SH-SY5Y (cell line): Measurements from ENCODE around the gene STH.

Source experiments
- GATA2 ChIP-seq: IDR thresholded peaks from 2 replicates; pipeline ENCODE4 v1.6.1; 2011; ENCODE audit warnings: mild to moderate bottlenecking, low read depth, low read length
- GATA3 ChIP-seq: IDR thresholded peaks from 2 replicates; pipeline ENCODE4 v1.6.1; 2011; ENCODE audit warnings: low read depth, mild to moderate bottlenecking, low read length, moderate library complexity

Gene STH

DNA sequence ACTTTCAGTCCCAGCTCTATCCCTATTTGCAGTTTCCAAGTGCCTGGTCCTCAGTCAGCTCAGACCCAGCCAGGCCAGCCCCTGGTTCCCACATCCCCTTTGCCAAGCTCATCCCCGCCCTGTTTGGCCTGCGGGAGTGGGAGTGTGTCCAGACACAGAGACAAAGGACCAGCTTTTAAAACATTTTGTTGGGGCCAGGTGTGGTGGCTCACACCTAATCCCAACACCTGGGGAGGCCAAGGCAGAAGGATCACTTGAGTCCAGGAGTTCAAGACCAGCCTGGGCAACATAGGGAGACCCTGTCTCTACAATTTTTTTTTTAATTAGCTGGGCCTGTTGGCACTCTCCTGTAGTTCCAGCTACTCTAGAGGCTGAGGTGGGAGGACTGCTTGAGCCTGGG is 1.7 kb downstream of the STH start:
- TF ChIP-seq GATA2: no peak
- TF ChIP-seq GATA3: no peak

DNA sequence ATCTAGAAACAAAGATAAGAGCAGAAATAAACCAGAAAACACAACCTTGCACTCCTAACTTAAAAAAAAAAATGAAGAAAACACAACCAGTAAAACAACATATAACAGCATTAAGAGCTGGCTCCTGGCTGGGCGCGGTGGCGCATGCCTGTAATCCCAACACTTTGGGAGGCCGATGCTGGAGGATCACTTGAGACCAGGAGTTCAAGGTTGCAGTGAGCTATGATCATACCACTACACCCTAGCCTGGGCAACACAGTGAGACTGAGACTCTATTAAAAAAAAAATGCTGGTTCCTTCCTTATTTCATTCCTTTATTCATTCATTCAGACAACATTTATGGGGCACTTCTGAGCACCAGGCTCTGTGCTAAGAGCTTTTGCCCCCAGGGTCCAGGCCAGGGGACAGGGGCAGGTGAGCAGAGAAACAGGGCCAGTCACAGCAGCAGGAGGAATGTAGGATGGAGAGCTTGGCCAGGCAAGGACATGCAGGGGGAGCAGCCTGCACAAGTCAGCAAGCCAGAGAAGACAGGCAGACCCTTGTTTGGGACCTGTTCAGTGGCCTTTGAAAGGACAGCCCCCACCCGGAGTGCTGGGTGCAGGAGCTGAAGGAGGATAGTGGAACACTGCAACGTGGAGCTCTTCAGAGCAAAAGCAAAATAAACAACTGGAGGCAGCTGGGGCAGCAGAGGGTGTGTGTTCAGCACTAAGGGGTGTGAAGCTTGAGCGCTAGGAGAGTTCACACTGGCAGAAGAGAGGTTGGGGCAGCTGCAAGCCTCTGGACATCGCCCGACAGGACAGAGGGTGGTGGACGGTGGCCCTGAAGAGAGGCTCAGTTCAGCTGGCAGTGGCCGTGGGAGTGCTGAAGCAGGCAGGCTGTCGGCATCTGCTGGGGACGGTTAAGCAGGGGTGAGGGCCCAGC is 2.6 kb downstream of the STH start:
- TF ChIP-seq GATA2 (no peak), GATA3 (no peak)

DNA sequence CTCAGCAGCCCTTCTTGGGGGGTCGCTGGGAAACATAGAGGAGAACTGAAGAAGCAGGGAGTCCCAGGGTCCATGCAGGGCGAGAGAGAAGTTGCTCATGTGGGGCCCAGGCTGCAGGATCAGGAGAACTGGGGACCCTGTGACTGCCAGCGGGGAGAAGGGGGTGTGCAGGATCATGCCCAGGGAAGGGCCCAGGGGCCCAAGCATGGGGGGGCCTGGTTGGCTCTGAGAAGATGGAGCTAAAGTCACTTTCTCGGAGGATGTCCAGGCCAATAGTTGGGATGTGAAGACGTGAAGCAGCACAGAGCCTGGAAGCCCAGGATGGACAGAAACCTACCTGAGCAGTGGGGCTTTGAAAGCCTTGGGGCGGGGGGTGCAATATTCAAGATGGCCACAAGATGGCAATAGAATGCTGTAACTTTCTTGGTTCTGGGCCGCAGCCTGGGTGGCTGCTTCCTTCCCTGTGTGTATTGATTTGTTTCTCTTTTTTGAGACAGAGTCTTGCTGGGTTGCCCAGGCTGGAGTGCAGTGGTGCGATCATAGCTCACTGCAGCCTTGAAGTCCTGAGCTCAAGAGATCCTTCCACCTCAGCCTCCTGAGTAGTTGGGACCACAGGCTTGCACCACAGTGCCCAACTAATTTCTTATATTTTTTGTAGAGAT is 3.4 kb downstream of the STH start:
- TF ChIP-seq GATA3: no peak
- no peak for TF ChIP-seq GATA2

DNA sequence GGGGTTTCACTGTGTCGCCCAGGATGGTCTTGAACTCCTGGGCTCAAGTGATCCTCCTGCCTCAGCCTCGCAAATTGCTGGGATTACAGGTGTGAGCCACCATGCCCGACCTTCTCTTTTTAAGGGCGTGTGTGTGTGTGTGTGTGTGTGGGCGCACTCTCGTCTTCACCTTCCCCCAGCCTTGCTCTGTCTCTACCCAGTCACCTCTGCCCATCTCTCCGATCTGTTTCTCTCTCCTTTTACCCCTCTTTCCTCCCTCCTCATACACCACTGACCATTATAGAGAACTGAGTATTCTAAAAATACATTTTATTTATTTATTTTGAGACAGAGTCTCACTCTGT is 3.9 kb downstream of the STH start:
- TF ChIP-seq GATA2 (no peak), GATA3 (no peak)

DNA sequence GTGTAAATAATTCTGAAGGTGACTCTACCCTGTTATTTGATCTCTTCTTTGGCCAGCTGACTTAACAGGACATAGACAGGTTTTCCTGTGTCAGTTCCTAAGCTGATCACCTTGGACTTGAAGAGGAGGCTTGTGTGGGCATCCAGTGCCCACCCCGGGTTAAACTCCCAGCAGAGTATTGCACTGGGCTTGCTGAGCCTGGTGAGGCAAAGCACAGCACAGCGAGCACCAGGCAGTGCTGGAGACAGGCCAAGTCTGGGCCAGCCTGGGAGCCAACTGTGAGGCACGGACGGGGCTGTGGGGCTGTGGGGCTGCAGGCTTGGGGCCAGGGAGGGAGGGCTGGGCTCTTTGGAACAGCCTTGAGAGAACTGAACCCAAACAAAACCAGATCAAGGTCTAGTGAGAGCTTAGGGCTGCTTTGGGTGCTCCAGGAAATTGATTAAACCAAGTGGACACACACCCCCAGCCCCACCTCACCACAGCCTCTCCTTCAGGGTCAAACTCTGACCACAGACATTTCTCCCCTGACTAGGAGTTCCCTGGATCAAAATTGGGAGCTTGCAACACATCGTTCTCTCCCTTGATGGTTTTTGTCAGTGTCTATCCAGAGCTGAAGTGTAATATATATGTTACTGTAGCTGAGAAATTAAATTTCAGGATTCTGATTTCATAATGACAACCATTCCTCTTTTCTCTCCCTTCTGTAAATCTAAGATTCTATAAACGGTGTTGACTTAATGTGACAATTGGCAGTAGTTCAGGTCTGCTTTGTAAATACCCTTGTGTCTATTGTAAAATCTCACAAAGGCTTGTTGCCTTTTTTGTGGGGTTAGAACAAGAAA is 5.1 kb downstream of the STH start:
- TF ChIP-seq GATA2: no peak
- TF ChIP-seq GATA3: no peak

DNA sequence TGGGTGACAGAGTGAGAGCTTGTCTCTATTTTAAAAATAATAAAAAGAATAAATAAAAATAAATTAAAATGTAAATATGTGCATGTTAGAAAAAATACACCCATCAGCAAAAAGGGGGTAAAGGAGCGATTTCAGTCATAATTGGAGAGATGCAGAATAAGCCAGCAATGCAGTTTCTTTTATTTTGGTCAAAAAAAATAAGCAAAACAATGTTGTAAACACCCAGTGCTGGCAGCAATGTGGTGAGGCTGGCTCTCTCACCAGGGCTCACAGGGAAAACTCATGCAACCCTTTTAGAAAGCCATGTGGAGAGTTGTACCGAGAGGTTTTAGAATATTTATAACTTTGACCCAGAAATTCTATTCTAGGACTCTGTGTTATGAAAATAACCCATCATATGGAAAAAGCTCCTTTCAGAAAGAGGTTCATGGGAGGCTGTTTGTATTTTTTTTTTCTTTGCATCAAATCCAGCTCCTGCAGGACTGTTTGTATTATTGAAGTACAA is 8.5 kb downstream of the STH start:
- TF ChIP-seq GATA3 (no peak), GATA2 (no peak)

DNA sequence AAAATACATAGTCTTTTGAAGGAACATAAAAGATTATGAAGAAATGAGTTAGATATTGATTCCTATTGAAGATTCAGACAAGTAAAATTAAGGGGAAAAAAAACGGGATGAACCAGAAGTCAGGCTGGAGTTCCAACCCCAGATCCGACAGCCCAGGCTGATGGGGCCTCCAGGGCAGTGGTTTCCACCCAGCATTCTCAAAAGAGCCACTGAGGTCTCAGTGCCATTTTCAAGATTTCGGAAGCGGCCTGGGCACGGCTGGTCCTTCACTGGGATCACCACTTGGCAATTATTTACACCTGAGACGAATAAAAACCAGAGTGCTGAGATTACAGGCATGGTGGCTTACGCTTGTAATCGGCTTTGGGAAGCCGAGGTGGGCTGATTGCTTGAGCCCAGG is 9.5 kb downstream of the STH start:
- TF ChIP-seq GATA3: no peak
- no peak for TF ChIP-seq GATA2

DNA sequence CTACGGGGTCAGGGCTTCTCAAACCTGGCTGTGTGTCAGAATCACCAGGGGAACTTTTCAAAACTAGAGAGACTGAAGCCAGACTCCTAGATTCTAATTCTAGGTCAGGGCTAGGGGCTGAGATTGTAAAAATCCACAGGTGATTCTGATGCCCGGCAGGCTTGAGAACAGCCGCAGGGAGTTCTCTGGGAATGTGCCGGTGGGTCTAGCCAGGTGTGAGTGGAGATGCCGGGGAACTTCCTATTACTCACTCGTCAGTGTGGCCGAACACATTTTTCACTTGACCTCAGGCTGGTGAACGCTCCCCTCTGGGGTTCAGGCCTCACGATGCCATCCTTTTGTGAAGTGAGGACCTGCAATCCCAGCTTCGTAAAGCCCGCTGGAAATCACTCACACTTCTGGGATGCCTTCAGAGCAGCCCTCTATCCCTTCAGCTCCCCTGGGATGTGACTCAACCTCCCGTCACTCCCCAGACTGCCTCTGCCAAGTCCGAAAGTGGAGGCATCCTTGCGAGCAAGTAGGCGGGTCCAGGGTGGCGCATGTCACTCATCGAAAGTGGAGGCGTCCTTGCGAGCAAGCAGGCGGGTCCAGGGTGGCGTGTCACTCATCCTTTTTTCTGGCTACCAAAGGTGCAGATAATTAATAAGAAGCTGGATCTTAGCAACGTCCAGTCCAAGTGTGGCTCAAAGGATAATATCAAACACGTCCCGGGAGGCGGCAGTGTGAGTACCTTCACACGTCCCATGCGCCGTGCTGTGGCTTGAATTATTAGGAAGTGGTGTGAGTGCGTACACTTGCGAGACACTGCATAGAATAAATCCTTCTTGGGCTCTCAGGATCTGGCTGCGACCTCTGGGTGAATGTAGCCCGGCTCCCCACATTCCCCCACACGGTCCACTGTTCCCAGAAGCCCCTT is 10.9 kb downstream of the STH start:
- TF ChIP-seq GATA3: no peak
- no peak for TF ChIP-seq GATA2

DNA sequence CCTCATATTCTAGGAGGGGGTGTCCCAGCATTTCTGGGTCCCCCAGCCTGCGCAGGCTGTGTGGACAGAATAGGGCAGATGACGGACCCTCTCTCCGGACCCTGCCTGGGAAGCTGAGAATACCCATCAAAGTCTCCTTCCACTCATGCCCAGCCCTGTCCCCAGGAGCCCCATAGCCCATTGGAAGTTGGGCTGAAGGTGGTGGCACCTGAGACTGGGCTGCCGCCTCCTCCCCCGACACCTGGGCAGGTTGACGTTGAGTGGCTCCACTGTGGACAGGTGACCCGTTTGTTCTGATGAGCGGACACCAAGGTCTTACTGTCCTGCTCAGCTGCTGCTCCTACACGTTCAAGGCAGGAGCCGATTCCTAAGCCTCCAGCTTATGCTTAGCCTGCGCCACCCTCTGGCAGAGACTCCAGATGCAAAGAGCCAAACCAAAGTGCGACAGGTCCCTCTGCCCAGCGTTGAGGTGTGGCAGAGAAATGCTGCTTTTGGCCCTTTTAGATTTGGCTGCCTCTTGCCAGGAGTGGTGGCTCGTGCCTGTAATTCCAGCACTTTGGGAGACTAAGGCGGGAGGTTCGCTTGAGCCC is 11.6 kb downstream of the STH start:
- no peak for TF ChIP-seq GATA3
- no peak for TF ChIP-seq GATA2

DNA sequence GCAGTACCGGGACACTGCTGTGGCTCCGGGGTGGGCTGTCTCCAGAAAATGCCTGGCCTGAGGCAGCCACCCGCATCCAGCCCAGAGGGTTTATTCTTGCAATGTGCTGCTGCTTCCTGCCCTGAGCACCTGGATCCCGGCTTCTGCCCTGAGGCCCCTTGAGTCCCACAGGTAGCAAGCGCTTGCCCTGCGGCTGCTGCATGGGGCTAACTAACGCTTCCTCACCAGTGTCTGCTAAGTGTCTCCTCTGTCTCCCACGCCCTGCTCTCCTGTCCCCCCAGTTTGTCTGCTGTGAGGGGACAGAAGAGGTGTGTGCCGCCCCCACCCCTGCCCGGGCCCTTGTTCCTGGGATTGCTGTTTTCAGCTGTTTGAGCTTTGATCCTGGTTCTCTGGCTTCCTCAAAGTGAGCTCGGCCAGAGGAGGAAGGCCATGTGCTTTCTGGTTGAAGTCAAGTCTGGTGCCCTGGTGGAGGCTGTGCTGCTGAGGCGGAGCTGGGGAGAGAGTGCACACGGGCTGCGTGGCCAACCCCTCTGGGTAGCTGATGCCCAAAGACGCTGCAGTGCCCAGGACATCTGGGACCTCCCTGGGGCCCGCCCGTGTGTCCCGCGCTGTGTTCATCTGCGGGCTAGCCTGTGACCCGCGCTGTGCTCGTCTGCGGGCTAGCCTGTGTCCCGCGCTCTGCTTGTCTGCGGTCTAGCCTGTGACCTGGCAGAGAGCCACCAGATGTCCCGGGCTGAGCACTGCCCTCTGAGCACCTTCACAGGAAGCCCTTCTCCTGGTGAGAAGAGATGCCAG is 12.9 kb downstream of the STH start:
- TF ChIP-seq GATA2 (no peak), GATA3 (no peak)

DNA sequence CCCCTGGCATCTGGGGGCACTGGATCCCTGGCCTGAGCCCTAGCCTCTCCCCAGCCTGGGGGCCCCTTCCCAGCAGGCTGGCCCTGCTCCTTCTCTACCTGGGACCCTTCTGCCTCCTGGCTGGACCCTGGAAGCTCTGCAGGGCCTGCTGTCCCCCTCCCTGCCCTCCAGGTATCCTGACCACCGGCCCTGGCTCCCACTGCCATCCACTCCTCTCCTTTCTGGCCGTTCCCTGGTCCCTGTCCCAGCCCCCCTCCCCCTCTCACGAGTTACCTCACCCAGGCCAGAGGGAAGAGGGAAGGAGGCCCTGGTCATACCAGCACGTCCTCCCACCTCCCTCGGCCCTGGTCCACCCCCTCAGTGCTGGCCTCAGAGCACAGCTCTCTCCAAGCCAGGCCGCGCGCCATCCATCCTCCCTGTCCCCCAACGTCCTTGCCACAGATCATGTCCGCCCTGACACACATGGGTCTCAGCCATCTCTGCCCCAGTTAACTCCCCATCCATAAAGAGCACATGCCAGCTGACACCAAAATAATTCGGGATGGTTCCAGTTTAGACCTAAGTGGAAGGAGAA is 13.5 kb downstream of the STH start:
- no peak for TF ChIP-seq GATA3
- no peak for TF ChIP-seq GATA2

DNA sequence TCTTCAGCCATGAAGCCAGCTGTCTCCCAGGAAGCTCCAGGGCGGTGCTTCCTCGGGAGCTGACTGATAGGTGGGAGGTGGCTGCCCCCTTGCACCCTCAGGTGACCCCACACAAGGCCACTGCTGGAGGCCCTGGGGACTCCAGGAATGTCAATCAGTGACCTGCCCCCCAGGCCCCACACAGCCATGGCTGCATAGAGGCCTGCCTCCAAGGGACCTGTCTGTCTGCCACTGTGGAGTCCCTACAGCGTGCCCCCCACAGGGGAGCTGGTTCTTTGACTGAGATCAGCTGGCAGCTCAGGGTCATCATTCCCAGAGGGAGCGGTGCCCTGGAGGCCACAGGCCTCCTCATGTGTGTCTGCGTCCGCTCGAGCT is 14.1 kb downstream of the STH start:
- TF ChIP-seq GATA3: no peak
- no peak for TF ChIP-seq GATA2
